GM23248 (cell line): ENCODE measurements around the gene RPL27A. TPM values are rescaled to one million over a fixed set of nuclear protein-coding genes. Genes with fewer than 3 reads are reported as not detected.

Experiments
- DNase-seq: peaks from one replicate; pipeline ENCODE4 v3.0.0-alpha.2; 2015
- H2AFZ ChIP-seq: fragments of 200-600 bp; sonication (generic); 2 replicates; pipeline ENCODE4 v1.6.1; 2016; ENCODE audit warnings: antibody characterized with exemption
- H3F3A ChIP-seq: fragments of 200-600 bp; sonication (generic); 2 replicates; pipeline ENCODE4 v1.6.1; 2016; ENCODE audit warnings: mild to moderate bottlenecking, antibody characterized with exemption, mixed run types; ENCODE audit not compliant: insufficient read depth
- H3K27ac ChIP-seq: fragments of 200-600 bp; sonication (generic); 2 replicates; pipeline ENCODE4 v1.5.1; 2016; ENCODE audit warnings: mild to moderate bottlenecking
- H3K27me3 ChIP-seq: fragments of 200-600 bp; sonication (generic); replicated peaks from 2 replicates; pipeline ENCODE4 v1.6.1; 2016; ENCODE audit warnings: mild to moderate bottlenecking; ENCODE audit not compliant: insufficient read depth
- H3K36me3 ChIP-seq: fragments of 200-600 bp; sonication (generic); 2 replicates; pipeline ENCODE4 v1.6.1; 2016; ENCODE audit warnings: low read depth, mild to moderate bottlenecking
- H3K4me1 ChIP-seq: fragments of 200-600 bp; sonication (generic); 2 replicates; pipeline ENCODE4 v1.6.1; 2016; ENCODE audit warnings: mild to moderate bottlenecking; ENCODE audit not compliant: insufficient read depth
- H3K4me2 ChIP-seq: fragments of 200-600 bp; sonication (generic); one replicate; pipeline ENCODE4 v1.6.1; 2016; ENCODE audit warnings: mild to moderate bottlenecking; ENCODE audit not compliant: unreplicated experiment
- H3K4me3 ChIP-seq: fragments of 200-600 bp; sonication (generic); 2 replicates; pipeline ENCODE4 v1.5.1; 2016; ENCODE audit warnings: mild to moderate bottlenecking
- H3K79me2 ChIP-seq: fragments of 200-600 bp; sonication (generic); 2 replicates; pipeline ENCODE4 v1.6.1; 2016; ENCODE audit warnings: mild to moderate bottlenecking; ENCODE audit not compliant: insufficient read depth
- H3K9ac ChIP-seq: fragments of 200-600 bp; sonication (generic); 2 replicates; pipeline ENCODE4 v1.6.1; 2016; ENCODE audit warnings: mild to moderate bottlenecking
- H3K9me2 ChIP-seq: fragments of 200-600 bp; sonication (generic); 2 replicates; pipeline ENCODE4 v1.6.1; 2016; ENCODE audit warnings: mixed run types, mild to moderate bottlenecking, moderate library complexity; ENCODE audit not compliant: insufficient read depth
- H3K9me3 ChIP-seq: fragments of 200-600 bp; sonication (generic); one replicate; pipeline ENCODE4 v1.6.1; 2017; ENCODE audit warnings: low read depth
- H4K20me1 ChIP-seq: fragments of 200-600 bp; sonication (generic); 2 replicates; pipeline ENCODE4 v1.6.0; 2016; ENCODE audit not compliant: insufficient read depth
- EZH2 ChIP-seq: fragments of 200-600 bp; sonication (generic); IDR thresholded peaks from 2 replicates; pipeline ENCODE4 v1.6.1; 2018; ENCODE audit warnings: antibody characterized with exemption, mild to moderate bottlenecking; ENCODE audit not compliant: insufficient read depth, poor library complexity, severe bottlenecking
- EZH2phosphoT487 ChIP-seq: fragments of 200-600 bp; sonication (generic); IDR thresholded peaks from 2 replicates; pipeline ENCODE4 v1.6.1; 2018; ENCODE audit warnings: antibody characterized with exemption, moderate library complexity, mild to moderate bottlenecking, low read depth; ENCODE audit not compliant: insufficient read depth
- WGBS, 2 experiments: methylation state at CpG; one replicate each; pipeline ENCODE4 v1.1.6; 2015 to 2017; ENCODE audit warnings: low lambda C conversion rate in 2 of 2, low coverage in 1 of 2; ENCODE audit errors: missing lambda C conversion rate in 2 of 2; 5-methylcytosine and 5-hydroxymethylcytosine counted together
- in situ Hi-C: fragments of 300-500 bp; cut with MboI; formaldehyde crosslinking; loops from 2 replicates; pipeline ENCODE4 v1.15.0; 2020
- polyA plus RNA-seq: library from polyadenylated mRNA; unstranded; fragments of >200 nt; fragmentation: Nextera tagmentation; extraction: Ambion mirVana; gene quantifications from 2 replicates; pipeline ENCODE4 v1.2.1, GENCODE V29; 2016
- total RNA-seq: library from RNA; depleted of rRNA; stranded (reverse); fragments of >200 nt; shearing (Covaris generic); gene quantifications from 2 replicates; pipeline ENCODE4 v1.2.3, GENCODE V29; 2014

RPL27A gene
- total and polyA plus RNA-seq, 2 experiments from 2014 or later: 520 to 1,073 TPM

DNA sequence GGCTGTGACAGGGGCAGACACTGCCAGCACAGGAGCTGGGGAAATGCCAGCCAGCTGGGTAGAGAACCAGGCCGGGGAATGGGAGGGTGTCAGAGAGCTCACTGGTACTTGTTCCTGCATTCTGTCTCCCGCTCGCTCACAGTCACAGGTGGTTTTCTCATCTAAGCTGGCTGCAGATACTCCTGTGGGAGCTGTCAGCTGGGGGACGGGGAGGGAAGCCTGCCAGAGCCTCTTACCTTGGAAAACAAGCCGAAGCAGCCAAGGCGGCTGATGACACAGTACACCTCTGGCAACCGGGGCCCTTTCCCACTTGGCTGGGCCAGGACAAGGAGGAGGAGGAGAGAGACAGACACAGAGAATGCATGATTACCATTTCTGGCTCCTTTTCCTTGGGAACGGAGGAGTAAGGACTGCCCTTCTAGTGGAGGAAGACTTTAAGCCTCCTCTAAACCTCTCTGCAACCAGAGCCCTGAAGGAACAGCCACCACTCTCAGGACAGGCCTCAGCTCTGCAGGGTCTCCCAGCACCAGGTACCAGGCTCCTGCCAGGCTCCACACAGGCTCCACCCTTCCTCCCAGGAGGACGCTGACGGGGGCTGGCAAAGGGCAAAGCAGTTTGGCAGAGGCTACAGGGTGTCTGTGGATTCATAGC lies 25.1 kb downstream of the RPL27A start:
- no peak overlapping the region for H2AFZ ChIP-seq
- H3K9ac ChIP-seq: no peak overlapping the region
- no peak overlapping the region for H3K4me2 ChIP-seq
- no peak for TF ChIP-seq EZH2
- TF ChIP-seq EZH2phosphoT487: no peak
- H3K9me2 ChIP-seq: no peaks in the 10 kb centered on the region
- in situ Hi-C loops: no loop called here
- H3K79me2 ChIP-seq: no peaks in the 10 kb centered on the region
- H3K27ac ChIP-seq: no peak overlapping the region
- H3K4me1 ChIP-seq: peaks cover 7% of the 10 kb centered on the region; the same call in 1 of the 2 replicates
- no peak overlapping the region for H3K4me3 ChIP-seq
- no peaks in the 10 kb centered on the region for H3F3A ChIP-seq
- H3K27me3 ChIP-seq: no peaks in the 10 kb centered on the region
- no peaks in the 10 kb centered on the region for H3K9me3 ChIP-seq
- H3K36me3 ChIP-seq: no peaks in the 10 kb centered on the region
- H4K20me1 ChIP-seq: no peaks in the 10 kb centered on the region
- WGBS, 2 experiments: 88 to 97% methylated on average over 10 of the region's 10 CpGs
- no peak for DNase-seq

DNA sequence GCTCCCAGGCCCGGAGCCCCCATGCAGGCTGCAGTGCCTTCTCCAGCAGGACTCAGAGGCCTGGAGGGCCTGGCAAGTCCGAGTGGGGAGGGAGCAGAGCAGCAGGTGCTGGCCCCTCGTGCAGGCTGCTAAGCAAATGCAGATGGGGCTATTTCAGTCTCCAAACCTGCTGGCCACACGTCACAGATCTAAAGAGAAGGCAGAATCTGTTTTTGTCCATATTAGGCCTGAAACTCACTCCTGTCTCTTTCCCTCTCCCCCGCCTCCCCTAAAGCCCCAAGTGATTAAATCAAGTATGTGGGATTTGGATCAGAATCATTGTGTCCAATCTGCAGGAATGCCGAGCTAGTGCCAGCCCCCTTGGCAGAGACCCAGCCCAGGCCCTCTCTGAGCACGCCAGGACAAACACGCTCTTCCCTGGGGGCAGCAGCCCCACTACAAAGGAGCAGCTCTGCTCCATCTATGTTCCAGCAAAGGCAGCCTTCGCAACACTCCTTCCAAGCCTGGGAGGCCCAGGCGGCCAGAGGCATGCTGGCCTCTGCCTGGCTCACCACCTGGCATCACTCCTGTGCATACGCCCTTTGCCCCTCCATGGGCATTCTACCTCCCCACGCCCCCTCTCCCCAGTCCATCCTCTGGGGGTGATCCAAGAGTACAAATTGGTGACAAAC lies 26.5 kb downstream of the RPL27A start:
- Histone ChIP-seq H3K27ac (no peak overlapping the region), H2AFZ (no peak overlapping the region), H3K4me2 (no peak overlapping the region), H3K27me3 (no peaks in the 10 kb centered on the region), H3K79me2 (no peaks in the 10 kb centered on the region), H3K9ac (no peak overlapping the region), H3F3A (no peaks in the 10 kb centered on the region), H3K36me3 (no peaks in the 10 kb centered on the region), H3K4me1 (peaks cover 7% of the 10 kb centered on the region; the same call in 1 of the 2 replicates), H3K4me3 (no peak overlapping the region), H3K9me2 (no peaks in the 10 kb centered on the region), H3K9me3 (no peaks in the 10 kb centered on the region), H4K20me1 (no peaks in the 10 kb centered on the region)
- TF ChIP-seq EZH2 (no peak), EZH2phosphoT487 (no peak)
- in situ Hi-C loops: no loop called here
- DNase-seq: peak; percentile 58
- WGBS, 2 experiments: 25 to 43% methylated on average over 12 of the region's 12 CpGs

- Histone ChIP-seq H2AFZ (no peak overlapping the region), H3K4me3 (no peak overlapping the region), H4K20me1 (no peaks in the 10 kb centered on the region), H3K9me3 (no peaks in the 10 kb centered on the region), H3K79me2 (no peaks in the 10 kb centered on the region), H3K27ac (no peak overlapping the region), H3K4me1 (peaks cover 7% of the 10 kb centered on the region; the same call in 1 of the 2 replicates), H3K9ac (no peak overlapping the region), H3K27me3 (no peaks in the 10 kb centered on the region), H3K4me2 (no peak overlapping the region), H3F3A (no peaks in the 10 kb centered on the region), H3K9me2 (no peaks in the 10 kb centered on the region), H3K36me3 (no peaks in the 10 kb centered on the region)
- in situ Hi-C loops: no loop called here
- 94 to 98% methylated on average over 4 of the region's 4 CpGs for WGBS, 2 experiments
- no peak for DNase-seq
- no peak for TF ChIP-seq EZH2phosphoT487
- TF ChIP-seq EZH2: no peak
Observed at GRCh38 chr11:8709777-8710176, 27.2 kb downstream of the RPL27A start.

DNA sequence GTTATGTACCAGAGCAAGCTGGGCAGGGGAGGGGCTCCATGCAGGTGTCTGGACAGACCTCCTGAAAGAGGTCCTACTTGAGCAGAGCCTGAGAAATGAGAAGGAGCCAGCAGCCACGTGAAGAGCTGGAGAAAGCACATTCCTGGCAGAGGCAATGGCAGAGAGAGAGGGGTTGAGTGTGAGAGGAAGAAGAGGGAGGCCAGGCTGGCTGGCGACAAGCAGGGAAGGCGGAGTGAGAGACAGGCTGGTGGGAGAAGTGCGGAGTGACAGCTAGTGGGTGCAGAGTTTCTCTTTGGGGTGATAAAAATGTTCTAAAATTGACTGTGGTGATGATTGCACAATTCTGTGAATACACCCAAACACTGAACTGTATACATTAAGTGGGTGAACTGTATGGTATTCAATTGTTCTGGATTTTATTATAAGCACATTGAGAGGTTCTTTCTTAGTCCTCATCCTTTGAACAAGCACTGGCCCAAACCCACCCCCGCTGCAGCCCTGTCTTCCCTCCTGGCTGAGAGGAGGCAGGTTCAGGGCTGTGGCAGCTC lies 29.4 kb downstream of the RPL27A start:
- peaks cover 6% of the 10 kb centered on the region; the same call in 1 of the 2 replicates for H3K79me2 ChIP-seq
- no peaks in the 10 kb centered on the region for H3K9me3 ChIP-seq
- peaks cover 9% of the 10 kb centered on the region for H3K4me1 ChIP-seq
- no peak for TF ChIP-seq EZH2phosphoT487
- H3F3A ChIP-seq: peaks cover 1% of the 10 kb centered on the region
- H3K27ac ChIP-seq: no peak overlapping the region
- no peaks in the 10 kb centered on the region for H3K27me3 ChIP-seq
- no peaks in the 10 kb centered on the region for H3K36me3 ChIP-seq
- no peak overlapping the region for H2AFZ ChIP-seq
- H3K4me3 ChIP-seq: no peak overlapping the region
- H3K9me2 ChIP-seq: no peaks in the 10 kb centered on the region
- no peak overlapping the region for H3K4me2 ChIP-seq
- WGBS, 2 experiments: 75 to 79% methylated on average over 5 of the region's 5 CpGs
- no peaks in the 10 kb centered on the region for H4K20me1 ChIP-seq
- no peak for DNase-seq
- H3K9ac ChIP-seq: no peak overlapping the region
- in situ Hi-C loops: no loop called here
